Tibial artery (tissue), 4 donors: ENCODE data around the gene SLC15A4.
"Not testable (repeated sequence)": the region's sequence is repeated elsewhere in the genome, so short reads cannot be mapped to it uniquely, and the experiment has no call there.

ENCODE experiments used
- DNase-seq, 2 donors: peaks; one replicate each; pipeline ENCODE4 v3.0.0-alpha.2; 2019
- H3K27ac ChIP-seq, 2 donors: fragments of 200-600 bp; sonication (generic) in 1 of 2; 1 replicate in 1 of 2; 2 replicates in 1 of 2; pipeline ENCODE4 v1.5.1; 2018 to 2019; ENCODE audit warnings: mild to moderate bottlenecking in 1 of 2
- H3K27me3 ChIP-seq, 2 donors: fragments of 200-600 bp; sonication (generic) in 1 of 2; one replicate each; pipeline versions ENCODE4 v1.5.1 to v1.6.0; 2016 to 2019
- H3K36me3 ChIP-seq, 3 donors: fragments of 200-600 bp; sonication (generic) in 2 of 3; one replicate each; pipeline ENCODE4 v1.5.1; 2016 to 2019; ENCODE audit warnings: mild to moderate bottlenecking in 2 of 3
- H3K4me1 ChIP-seq, 4 donors: fragments of 200-600 bp; sonication (generic) in 2 of 4; 1 replicate in 3 of 4; 2 replicates in 1 of 4; pipeline ENCODE4 v1.5.1; 2016 to 2019
- H3K4me3 ChIP-seq, 2 donors: fragments of 200-600 bp; sonication (generic) in 1 of 2; 1 replicate in 1 of 2; 2 replicates in 1 of 2; pipeline ENCODE4 v1.5.1; 2018 to 2019; ENCODE audit warnings: mild to moderate bottlenecking in 2 of 2
- H3K9me3 ChIP-seq, 3 donors: fragments of 200-600 bp; sonication (generic) in 1 of 3; one replicate each; pipeline ENCODE4 v1.5.1; 2016 to 2019
- CTCF ChIP-seq, 2 experiments: fragments of 200-600 bp in 1 of 2; fragments of 450-650 bp in 1 of 2; IDR thresholded peaks; one replicate each; pipeline ENCODE4 v1.5.1; 2017 to 2019; ENCODE audit warnings: antibody characterized with exemption in 2 of 2, mild to moderate bottlenecking in 1 of 2, moderate library complexity in 1 of 2
- intact Hi-C: fragments of 100-400 bp; cut with DNase I; formaldehyde crosslinking; loops from one replicate; pipeline ENCODE4 v1.15.0; 2023; ENCODE audit warnings: low total_unique reads

Gene SLC15A4

GRCh38 chr12:128810182-128811127, 13.3 kb downstream of the SLC15A4 start:
- Histone ChIP-seq H3K27ac (peak overlapping the region; percentile 23 to 43), H3K27me3 (no peaks in the 10 kb centered on the region), H3K9me3 (no peaks in the 10 kb centered on the region), H3K4me3 (no peak overlapping the region), H3K4me1 (peaks cover 0 to 35% (median 10%) of the 10 kb centered on the region in 4 donors), H3K36me3 (peaks cover 23 to 46% (median 24%) of the 10 kb centered on the region in 3 donors)
- intact Hi-C loops: no loop called here
- peak; percentile 75 to 76 for DNase-seq
- TF ChIP-seq CTCF (IDR thresholded peaks at IDR 0.05): no peak

- Histone ChIP-seq H3K27me3 (no peaks in the 10 kb centered on the region), H3K4me3 (no peak overlapping the region), H3K27ac (no peak overlapping the region), H3K9me3 (no peaks in the 10 kb centered on the region), H3K4me1 (peaks cover 0 to 31% (median 10%) of the 10 kb centered on the region in 4 donors), H3K36me3 (peaks cover 29 to 49% (median 36%) of the 10 kb centered on the region in 3 donors)
- DNase-seq: no peak
- no peak for TF ChIP-seq CTCF (IDR thresholded peaks at IDR 0.05)
- intact Hi-C loops: no loop called here
These were observed 15.1 kb downstream of the SLC15A4 start for GRCh38 chr12:128808651-128809050.

GRCh38 chr12:128807161-128807724, 16.5 kb downstream of the SLC15A4 start:
- H3K27me3 ChIP-seq: no peaks in the 10 kb centered on the region
- no peak for TF ChIP-seq CTCF (IDR thresholded peaks at IDR 0.05)
- H3K27ac ChIP-seq: no peak overlapping the region
- intact Hi-C loops: no loop called here
- peaks cover 0 to 24% (median 9%) of the 10 kb centered on the region in 4 donors for H3K4me1 ChIP-seq
- peak in 1 of 2 donors; percentile 39 for DNase-seq
- no peaks in the 10 kb centered on the region for H3K9me3 ChIP-seq
- no peak overlapping the region for H3K4me3 ChIP-seq
- H3K36me3 ChIP-seq: peaks cover 36 to 54% (median 39%) of the 10 kb centered on the region in 3 donors

- peaks cover 36 to 58% (median 39%) of the 10 kb centered on the region in 3 donors for H3K36me3 ChIP-seq
These were observed 17.2 kb downstream of the SLC15A4 start for GRCh38 chr12:128806573-128806972.

GRCh38 chr12:128805406-128805805, 18.4 kb downstream of the SLC15A4 start:
- H3K9me3 ChIP-seq, H3K4me3 ChIP-seq, DNase-seq, H3K27ac ChIP-seq, H3K27me3 ChIP-seq, intact Hi-C loops: not testable (repeated sequence)
- Histone ChIP-seq H3K36me3 (peaks cover 42 to 66% (median 48%) of the 10 kb centered on the region in 3 donors), H3K4me1 (peaks cover 0 to 16% (median 8%) of the 10 kb centered on the region in 4 donors)

More at GRCh38 chr12:128806573-128806972, 17.2 kb downstream of the SLC15A4 start:
- TF ChIP-seq CTCF (IDR thresholded peaks at IDR 0.05): no peak
- no peak for DNase-seq
- Histone ChIP-seq H3K9me3 (no peaks in the 10 kb centered on the region), H3K27ac (no peak overlapping the region), H3K27me3 (no peaks in the 10 kb centered on the region), H3K4me1 (peaks cover 0 to 28% (median 14%) of the 10 kb centered on the region in 4 donors), H3K4me3 (no peak overlapping the region)
- intact Hi-C loops: no loop called here

- no peaks in the 10 kb centered on the region for H3K27me3 ChIP-seq
- DNase-seq: no peak
- intact Hi-C loops: no loop called here
- no peak overlapping the region for H3K27ac ChIP-seq
- TF ChIP-seq CTCF (IDR thresholded peaks at IDR 0.05): no peak
- peaks cover 49 to 72% (median 55%) of the 10 kb centered on the region in 3 donors for H3K36me3 ChIP-seq
- H3K4me1 ChIP-seq: peaks cover 0 to 10% (median 7%) of the 10 kb centered on the region in 4 donors
- H3K9me3 ChIP-seq: no peaks in the 10 kb centered on the region
- H3K4me3 ChIP-seq: no peak overlapping the region
These were observed 19.0 kb downstream of the SLC15A4 start for GRCh38 chr12:128804762-128805161.
